Stimulated activated CD4-positive, alpha-beta T cell treated with anti-CD3 and anti-CD28 coated beads, Interleukin-2, amount 100 ng/mL, for 24 hours (primary cell): Measurements from ENCODE around the gene TMEM109.
A peak's percentile ranks its signal among the peaks of the same experiment; 100 is the strongest.

Experiments used
- DNase-seq, 2 donors: peaks; one replicate each; pipeline ENCODE4 v3.0.0-alpha.2; 2020

The TMEM109 gene, protein sequence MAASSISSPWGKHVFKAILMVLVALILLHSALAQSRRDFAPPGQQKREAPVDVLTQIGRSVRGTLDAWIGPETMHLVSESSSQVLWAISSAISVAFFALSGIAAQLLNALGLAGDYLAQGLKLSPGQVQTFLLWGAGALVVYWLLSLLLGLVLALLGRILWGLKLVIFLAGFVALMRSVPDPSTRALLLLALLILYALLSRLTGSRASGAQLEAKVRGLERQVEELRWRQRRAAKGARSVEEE

DNA sequence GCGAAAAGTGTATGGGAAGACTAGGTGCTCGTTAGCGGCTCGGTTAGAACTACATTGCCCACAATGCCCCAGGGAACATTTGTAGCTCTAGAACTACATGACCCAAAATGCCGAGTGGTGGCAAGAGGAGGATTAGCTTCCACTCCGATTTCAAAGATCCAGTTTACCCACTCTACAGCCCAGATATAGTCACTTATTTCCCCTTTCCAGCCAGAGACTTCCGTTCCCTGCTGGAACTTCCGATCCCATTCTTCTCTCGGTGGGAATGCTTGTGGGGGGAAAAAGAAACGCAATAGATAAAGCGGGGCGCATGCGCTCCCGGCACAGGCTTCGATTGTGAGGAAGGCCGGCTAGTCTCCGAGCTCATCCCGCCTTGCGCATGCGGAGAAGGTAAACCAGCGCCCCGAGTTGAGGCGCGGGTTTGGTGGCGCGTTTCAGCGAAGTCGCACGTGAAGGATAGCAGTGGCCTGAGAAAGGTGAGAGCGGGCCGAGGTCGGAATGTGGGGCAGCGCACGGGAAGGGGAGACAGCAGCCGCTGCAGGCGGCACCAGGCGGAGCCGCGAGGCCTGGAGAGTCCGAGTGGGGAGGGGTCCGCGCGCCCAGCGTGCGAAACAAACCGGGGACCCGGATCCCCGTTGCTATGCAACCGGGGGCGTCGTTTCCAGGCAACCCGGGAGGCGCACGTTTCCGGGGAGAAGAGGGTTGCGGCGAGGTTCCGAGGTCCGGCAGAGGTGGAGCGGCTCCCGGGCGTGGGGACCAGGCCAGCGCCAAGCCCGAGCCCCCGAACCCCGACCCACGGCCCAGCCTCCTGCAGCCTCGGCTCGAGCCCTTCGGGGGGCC is at the start of gene TMEM109:
Gene TMEM109 (plus strand): TSS at position 366 of the 840 bp plus-strand sequence. CDS start 5,536 bp downstream, outside the sequence.
- DNase-seq = peak; percentile 89

DNA sequence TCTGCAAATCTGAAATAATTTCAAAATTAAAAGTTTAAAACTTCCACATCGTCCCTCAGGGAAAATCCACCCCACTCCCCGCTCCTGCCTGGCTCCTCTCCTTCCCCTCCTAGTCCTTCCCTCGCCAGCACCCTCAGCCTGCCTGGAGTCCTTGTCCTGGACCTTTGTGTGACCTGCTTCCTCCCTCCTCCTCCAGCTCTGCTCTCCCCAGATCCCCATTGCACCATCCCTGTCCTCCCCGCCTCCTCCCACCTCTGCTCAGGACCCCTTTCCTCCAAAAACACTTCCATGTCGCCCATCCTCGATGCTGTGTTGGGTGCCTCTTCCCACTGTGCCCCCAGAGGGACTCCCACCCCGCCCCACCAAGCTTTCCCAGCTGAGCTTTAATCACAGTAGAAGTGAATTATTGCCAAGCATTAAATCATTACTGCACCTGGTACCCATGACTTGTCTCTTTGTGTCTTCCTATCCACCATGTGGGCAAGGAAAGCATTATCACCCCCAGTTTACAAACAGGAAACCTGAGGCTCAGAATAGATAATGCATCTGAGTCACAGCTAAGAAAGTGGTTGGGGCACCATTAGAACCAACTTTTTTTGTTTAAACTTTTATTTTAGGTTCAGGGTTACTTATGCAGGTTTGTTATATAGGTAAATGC is 49.0 kb upstream of the TMEM109 start:
- peak in 1 of 2 donors; percentile 9 for DNase-seq

DNA sequence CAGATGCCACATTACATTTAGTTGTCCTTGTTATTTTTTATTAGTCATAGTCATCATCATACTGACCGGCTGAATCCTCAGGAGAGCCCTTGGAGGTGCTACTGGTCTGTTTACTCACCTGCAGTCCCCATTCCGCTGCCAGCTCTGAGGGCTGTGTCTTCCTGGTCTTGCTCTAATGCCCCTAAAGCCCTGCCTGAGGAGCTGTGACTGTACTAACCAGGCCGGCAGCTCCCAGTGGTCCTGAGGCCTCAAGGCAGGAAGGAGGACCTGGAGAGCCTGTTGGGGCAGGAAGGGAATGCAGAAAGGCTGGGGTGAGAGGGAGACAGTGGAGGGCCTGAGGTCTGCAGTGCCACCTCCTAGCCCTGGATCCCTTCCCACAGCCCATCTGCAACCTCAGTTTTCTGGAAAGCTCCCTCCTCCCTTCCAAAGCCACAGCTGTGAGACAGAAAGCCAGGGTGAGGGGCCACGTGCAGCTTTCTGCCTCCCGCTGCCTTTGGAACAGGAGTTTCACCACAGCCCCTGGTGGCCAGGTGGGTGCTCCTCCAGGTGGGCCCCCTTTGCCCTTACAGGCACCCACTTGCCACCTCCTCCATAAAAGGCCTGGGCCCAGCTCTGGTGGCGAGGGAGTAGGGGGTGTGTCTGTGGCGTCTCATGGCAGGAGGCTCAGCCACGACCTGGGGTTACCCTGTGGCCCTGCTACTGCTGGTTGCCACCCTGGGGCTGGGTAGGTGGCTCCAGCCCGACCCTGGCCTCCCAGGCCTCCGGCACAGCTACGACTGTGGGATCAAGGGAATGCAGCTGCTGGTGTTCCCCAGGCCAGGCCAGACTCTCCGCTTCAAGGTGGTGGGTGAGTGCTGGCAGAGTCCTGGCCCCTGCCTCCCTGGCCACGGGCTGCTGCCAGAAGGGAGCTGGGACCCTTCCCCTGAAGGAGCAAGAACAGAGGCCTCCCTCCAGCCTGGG is 46.8 kb upstream of the TMEM109 start, which contains the start of gene ZP1:
Gene ZP1 (plus strand): TSS at position 632 of the 960 bp plus-strand sequence. CDS start 20 bp downstream, at position 652.
- no peak for DNase-seq

DNA sequence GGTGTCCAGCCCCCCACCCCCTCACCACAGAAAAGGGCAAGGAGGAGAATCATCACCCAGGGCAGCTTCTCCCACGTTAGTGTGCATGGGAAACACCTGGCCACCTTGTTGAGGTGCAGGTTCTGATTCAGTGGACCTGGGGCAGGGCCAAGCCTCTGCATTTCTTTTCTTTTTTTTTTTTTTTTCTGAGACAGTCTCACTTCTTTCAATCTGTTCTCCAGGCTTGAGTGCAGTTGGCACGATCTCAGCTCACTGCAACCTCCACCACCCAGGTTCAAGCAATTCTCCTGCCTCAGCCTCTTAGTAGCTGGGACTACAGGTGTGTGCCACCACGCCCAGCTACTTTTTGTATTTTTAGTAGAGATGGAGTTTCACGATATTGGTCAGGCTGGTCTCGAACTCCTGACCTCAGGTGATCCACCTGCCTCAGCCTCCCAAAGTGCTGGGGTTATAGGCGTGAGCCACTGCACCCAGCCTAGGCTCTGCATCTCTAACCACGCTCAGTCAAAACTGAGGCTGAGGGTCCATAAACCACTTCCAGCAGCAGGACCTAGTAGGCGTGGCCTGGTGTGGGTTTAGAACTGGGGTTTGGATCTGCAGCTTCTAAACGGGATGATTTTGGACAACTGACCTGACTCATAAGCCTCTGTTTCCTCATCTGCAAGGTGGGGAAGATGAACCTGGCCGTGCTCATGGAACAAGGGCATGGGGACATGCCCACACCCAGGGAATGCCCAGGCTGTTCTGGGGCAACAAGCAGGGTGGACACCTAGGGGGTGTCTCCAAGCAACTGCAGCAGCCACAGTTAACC is 45.9 kb upstream of the TMEM109 start:
- no peak for DNase-seq

DNA sequence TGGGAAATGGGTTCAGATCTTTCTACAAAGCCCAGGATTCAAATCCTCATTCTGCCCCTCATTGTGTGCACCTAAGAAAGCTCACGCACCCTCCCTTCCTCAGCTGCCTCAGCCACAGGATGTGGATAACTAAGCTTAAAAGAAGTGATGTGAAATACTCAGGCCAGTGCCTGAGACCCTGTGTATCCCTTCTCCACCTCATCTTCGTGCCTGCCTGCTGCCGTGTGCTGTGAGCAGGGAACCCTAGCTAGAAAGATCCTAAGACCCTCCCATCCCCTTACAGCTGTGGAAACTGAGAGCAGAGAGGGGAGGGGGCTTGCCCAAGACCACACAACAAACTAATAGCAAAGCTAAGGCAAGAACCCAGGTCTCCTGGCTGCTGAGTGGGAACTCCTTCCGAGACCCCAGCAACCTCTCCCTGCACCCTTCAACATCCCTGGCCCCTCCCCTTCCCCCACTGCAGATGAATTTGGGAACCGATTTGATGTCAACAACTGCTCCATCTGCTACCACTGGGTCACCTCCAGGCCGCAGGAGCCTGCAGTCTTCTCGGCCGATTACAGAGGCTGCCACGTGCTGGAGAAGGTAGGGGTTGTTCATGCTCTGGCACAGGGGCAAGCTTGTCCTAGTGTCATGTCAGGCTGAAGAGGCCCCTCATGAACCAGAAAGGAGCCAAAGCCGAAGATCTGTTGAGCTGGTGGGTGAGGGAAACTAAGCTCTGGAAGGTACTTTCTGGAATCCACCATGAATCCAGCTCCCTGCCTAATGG is 45.1 kb upstream of the TMEM109 start:
- DNase-seq = no peak

DNA sequence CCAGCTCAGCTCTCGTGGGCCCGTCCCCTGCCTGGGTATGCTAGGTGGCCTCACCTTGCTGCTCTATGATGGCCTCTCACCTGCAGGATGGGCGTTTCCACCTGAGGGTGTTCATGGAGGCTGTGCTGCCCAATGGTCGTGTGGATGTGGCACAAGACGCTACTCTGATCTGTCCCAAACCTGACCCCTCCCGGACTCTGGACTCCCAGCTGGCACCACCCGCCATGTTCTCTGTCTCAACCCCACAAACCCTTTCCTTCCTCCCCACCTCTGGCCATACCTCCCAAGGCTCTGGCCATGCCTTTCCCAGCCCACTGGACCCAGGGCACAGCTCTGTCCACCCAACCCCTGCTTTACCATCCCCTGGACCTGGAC is 44.5 kb upstream of the TMEM109 start:
- DNase-seq = no peak

DNA sequence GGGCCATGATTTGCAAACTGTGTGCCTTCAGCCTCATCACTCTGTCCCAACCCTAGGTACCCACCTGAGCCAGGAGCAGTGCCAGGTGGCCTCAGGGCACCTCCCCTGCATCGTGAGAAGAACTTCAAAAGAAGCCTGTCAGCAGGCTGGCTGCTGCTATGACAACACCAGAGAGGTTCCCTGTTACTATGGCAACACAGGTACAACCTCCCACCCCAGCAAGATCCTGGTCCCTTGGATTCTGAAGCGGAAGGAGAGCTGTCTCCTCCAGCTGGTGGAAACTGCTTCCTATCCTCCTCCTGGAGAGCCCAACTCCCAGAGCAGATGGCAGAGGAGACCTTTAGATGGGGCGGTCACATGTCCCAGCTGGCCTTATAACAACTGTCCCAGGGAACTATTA is 43.7 kb upstream of the TMEM109 start:
- peak in 1 of 2 donors; percentile 14 for DNase-seq

DNA sequence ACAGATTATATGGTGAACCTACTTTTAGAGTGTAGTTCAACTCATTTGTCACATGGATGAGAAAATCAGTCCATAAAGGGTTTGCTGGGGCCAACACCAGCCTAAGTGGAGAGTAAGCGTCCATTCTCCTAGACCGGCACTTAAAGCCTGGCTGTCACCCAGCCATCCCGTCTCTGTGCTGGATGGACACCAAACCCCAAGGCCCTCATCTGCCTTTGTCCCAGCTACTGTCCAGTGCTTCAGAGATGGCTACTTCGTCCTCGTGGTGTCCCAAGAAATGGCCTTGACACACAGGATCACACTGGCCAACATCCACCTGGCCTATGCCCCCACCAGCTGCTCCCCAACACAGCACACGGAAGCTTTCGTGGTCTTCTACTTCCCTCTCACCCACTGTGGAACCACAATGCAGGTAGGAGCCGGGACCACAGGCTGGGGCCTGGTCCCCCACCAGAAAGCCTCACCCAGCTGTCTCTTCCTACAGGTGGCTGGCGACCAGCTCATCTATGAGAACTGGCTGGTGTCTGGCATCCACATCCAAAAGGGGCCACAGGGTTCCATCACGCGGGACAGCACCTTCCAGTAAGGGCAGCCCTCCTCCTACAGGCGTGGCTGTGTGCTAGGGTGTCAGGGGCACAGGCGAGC is 43.1 kb upstream of the TMEM109 start:
- peak in 1 of 2 donors; percentile 12 for DNase-seq

DNA sequence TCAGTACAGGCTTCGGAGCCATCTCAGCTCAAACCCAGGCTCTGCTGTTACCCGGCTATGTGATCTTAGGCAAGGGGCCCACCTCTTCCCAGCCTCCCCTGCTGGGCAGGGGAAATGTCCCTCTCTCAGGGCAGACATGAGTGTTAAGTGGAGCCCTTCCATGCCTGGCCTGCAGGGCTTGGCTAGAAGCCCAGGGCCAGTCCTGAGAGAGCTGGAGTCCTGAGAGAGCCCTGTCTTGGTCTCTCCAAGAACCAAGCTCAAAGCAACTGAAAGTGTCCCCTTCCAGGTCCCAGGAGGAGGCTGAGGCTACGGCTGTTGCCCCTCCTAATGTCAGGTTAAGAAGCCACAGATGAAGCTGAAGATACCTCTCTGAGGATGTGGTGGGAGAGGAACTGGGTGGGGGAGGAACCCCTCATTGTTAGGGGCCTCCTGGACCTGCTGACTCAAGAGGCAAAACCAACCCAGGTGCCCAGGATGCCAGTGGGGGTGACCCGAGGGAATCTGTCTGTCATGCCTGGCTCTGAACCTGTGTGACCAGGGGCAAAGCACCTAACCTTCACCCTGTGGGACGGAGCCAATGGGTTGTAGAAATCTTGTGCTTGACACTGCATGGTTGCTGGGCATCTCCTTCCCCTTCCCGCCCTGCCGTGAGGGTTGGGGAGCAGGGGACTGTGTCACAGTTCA is 42.4 kb upstream of the TMEM109 start:
- DNase-seq = peak in 1 of 2 donors; percentile 15

DNA sequence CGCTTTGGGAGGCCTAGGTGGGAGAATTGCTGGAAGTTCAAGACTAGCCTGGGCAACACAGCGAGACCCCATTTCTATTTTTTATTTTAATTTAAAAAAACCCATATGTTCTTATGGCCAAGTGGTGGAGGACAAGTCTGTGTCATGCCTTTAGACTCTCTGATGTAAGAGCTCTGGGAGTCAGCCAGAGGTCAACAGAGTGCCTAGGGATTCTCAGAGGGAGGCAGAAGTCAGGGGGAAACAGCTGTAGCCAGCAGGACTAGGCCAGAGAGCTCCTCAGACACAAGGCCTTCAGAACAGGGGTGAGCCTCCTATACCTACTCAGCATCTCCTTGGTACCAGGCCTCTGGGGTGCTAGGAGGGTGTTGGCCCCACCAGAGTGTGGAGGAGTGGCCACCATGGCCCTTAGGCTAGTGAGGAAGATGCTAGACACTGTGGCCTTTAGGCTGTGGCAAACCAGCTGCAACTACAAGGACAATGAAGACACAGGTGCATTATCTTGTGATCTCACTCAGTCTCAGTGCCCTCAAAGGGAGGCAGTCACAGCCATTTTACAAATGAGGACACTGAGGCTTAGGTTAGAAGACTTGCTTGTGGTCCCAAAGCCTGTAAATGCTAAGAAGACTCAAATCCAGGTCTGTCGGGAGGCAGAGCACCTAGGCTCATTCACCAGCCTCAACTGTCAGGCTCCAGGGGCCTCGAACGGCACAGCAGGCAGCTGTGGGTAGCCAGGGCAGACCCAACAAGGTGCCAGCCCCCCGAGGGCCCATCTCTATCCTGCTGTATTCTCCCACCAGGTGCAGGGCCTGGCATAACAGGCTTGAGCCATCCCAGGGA is 41.6 kb upstream of the TMEM109 start:
- peak in 1 of 2 donors; percentile 12 for DNase-seq

DNA sequence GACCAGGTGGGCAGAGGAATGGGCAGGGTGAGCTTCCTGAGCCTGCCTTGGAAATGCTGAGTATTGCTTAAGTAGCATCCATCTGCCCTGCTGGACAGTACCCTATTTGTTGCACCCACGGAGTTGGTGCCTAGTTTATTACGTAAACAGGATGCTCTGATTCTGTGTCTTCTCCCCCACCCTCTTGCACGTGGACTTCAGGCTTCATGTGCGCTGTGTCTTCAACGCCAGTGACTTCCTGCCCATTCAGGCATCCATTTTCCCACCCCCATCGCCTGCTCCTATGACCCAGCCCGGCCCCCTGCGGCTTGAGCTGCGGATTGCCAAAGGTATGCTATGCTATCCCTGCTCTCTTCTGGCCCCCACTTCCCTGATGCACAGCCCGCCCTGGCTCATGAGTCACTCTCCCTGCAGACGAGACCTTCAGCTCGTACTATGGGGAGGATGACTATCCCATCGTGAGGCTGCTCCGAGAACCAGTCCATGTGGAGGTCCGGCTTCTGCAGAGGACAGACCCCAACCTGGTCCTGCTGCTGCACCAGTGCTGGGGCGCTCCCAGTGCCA is 40.9 kb upstream of the TMEM109 start:
- peak in 1 of 2 donors; percentile 16 for DNase-seq

DNA sequence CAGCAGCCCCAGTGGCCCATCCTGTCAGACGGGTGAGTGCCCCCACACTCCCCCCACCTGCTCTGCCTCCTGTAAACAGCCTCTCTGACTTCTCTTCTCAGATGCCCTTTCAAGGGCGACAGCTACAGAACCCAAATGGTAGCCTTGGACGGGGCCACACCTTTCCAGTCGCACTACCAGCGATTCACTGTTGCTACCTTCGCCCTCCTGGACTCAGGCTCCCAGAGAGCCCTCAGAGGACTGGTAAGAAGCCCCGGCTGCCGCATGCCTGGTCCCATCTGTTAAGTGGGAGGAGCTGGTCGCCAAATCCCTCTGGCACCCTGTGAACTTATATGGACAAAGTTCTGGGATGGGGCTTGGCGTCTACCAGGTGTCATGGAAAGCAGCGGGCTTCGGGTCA is 40.4 kb upstream of the TMEM109 start:
- DNase-seq = no peak

DNA sequence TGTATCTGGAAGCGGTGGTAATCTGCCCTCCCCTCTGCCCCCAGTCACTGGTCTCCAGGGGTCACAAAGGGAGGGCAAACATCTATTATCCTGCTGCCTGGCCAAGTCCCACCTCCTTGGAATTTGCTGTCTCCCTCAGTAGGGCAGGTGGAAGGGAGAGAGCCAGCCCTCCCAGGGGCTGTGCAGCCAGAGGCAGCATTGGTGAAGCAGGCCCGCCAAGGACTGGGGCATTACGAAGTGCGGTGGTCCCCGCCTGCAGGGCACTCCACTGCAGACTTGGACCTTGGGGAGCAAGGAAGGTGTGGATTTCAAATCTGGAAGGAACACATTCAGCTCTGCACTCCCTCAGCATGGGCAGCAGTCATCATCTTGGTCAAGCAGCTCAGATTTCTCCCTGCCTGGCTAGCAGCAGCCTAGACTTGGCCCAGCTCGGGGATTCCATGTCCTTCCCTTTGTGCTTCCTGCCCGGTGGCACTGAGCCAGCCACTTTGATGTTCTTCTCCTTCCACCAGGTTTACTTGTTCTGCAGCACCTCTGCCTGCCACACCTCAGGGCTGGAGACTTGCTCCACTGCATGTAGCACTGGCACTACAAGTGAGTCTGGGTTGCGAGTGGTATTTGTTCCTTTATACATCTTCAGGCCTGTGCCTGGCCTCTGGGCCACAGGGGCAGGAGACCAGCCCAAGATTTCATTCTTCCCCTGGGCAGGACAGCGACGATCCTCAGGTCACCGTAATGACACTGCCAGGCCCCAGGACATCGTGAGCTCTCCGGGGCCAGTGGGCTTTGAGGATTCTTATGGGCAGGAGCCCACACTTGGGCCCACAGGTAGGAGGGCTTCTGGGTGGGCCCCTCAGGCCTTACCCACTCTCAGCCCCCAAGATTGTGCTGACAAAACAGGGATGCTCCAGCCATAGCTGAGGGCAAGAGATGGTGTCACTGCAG is 39.3 kb upstream of the TMEM109 start:
- peak in 1 of 2 donors; percentile 9 for DNase-seq

DNA sequence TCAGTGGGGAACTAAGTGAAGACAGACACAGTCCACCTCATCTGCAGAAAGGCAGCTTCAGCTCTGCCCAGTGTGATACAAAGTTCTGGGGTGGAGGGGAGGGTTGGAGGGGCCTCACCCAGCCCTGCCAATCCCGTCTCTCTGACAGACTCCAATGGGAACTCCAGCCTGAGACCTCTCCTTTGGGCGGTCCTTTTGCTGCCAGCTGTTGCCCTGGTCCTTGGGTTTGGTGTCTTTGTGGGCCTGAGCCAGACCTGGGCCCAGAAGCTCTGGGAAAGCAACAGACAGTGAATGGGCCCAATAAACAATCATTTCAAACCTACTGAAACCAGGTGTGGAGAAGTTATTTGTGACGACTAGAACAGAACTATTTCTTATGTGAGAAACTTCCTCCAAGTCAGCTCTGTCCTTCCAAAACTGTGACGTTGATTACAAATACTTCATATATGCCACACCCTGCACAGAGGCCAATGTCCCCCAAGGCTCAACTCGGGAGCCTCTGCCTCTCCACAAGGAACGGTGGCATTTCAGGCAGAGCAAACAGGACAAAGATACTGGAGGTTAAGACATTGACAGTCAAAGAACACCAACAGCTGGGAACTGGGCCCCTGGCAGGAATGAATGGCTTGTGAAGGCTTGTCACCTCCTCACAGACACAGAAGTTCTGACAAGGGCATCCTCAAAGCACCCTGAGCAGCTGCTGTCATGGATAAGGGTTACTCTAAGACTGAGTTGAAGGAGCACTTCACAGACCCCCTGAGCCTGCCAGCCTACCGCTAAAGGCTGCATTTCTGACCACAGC is 38.4 kb upstream of the TMEM109 start:
- DNase-seq = no peak

DNA sequence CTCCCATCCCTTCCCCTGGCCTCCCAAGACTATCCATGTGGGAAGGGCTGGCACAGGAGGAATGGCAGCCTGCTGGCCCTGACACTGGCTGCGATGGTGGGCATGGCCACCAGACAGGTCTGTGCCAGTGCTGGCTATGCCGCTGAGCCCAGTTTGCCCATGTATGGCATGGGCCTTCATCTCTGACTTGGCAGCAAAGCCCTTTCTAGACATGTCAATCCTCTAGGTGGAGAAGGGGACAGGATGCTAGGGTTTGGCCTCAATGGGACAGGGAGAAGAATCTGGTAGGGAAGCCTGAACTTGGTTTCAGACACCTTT is 37.8 kb upstream of the TMEM109 start:
- DNase-seq = no peak
